Measurements from ENCODE around the gene DNAH14. TPM values are rescaled to one million over a fixed set of nuclear protein-coding genes. Genes with fewer than 3 reads are reported as not detected.
"Not testable (repeated sequence)": the region's sequence is repeated elsewhere in the genome, so short reads cannot be mapped to it uniquely, and the experiment has no call there.

Gene DNAH14
- total RNA-seq, 1 experiment from 2014 or later: 30.9 TPM

DNA sequence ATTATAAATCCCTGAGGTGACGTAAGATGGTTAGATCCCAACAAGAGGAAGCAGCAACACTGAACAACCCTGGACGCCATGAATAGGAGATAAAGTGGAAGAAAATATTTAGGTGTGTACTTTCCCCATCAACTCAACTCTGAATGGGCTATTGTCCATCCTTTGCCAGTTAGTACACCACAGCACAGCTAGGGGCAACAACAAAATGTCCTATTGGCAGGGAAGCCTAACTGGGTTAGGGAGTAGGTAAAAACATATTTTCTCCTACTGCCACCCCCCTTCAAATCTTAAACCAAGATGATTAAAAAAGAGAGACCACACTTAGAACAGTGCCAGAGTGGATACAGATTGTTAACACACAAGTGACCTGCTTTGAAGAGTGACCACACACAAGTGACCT lies 278.3 kb downstream of the DNAH14 start:
- in situ Hi-C loops (cut with HindIII; ENCODE audit: low pct_unique_long_range_greater_than_20kb, low sequenced_read_pairs): no loop called here
- no peak for DNase-seq (ENCODE audit: low read depth)

DNA sequence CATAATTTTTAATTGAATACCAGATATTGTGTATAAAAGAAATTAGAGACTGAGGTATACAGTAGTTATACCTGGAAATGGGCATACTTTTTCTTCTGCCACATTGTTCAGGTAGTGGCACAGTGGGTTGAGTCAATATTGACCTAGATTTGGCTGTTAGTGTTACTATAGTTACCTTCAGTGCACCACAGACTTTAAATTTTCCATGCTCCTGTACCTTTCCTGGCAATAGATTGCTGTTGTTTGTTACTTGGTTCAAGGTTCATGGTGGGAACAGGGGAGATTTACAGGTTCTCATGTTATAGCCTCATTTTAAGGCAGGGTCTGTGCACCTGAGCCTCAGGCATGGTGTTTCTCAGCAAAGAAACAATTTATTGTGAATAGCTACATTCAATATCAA lies 279.7 kb downstream of the DNAH14 start:
- DNase-seq (ENCODE audit: low read depth): no peak
- in situ Hi-C loops (cut with HindIII; ENCODE audit: low pct_unique_long_range_greater_than_20kb, low sequenced_read_pairs): no loop called here

DNA sequence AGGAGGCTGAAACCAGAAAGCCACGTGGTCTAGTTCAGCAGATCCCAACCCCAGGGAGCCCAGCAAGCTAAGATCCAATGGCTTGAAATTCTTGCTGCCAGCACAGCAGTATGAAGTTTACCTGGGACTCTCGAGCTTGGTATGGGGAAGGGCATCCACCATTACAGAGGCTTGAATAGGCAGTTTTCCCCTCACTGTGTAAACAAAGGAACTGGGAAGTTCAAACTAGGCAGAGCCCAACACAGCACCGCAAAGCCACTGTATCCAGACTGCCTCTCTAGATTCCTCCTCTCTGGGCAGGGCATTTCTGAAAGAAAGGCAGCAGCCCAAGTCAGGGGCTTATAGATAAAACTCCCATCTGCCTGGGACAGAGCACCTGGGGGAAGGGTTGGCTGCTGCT lies 280.7 kb downstream of the DNAH14 start:
- DNase-seq (ENCODE audit: low read depth); in situ Hi-C loops (cut with HindIII; ENCODE audit: low pct_unique_long_range_greater_than_20kb, low sequenced_read_pairs): not testable (repeated sequence)

DNA sequence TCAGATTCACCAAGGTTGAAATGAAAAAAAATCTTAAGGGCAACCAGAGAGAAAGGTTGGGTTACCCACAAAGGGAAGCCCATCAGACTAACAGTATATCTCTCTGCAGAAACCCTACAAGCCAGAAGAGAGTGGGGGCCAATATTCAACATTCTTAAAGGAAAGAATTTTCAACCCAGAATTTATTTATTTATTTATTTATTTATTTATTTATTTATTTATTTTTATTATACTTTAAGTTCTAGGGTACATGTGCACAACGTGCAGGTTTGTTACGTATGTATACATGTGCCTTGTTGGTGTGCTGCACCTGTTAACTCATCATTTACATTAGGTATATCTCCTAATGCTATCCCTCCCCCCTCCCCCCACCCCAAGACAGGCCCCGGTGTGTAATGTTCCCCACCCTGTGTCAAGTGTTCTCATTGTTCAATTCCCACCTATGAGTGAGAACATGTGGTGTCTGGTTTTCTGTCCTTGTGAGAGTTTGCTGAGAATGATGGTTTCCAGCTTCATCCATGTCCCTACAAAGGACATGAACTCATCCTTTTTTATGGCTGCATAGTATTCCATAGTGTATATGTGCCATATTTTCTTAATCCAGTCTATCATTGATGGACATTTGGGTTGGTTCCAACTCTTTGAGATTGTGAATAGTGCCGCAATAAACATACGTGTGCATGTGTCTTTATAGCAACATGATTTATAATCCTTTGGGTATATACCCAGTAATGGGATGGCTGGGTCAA lies 282.4 kb downstream of the DNAH14 start:
- DNase-seq (ENCODE audit: low read depth); in situ Hi-C loops (cut with HindIII; ENCODE audit: low pct_unique_long_range_greater_than_20kb, low sequenced_read_pairs): not testable (repeated sequence)

DNA sequence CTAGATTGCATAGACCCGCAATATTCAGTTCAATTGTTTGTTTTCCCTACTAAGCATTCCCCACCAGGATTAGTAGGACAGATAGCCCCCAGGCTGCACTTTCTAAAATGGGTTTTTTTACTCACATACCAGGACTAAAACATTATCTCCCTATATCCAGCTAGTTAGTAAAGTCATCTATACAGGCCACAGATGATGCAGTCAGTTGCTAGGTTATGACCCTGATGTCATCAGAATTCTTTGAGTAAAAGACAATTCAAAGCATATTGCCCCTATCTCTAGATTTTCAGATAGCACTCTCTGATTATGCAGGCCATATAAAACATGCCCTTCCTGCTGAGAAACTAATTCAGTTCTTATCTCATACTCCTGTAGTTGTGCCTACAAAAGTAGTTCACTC lies 294.8 kb downstream of the DNAH14 start:
- no peak for DNase-seq (ENCODE audit: low read depth)
- in situ Hi-C loops (cut with HindIII; ENCODE audit: low pct_unique_long_range_greater_than_20kb, low sequenced_read_pairs): no loop called here

DNA sequence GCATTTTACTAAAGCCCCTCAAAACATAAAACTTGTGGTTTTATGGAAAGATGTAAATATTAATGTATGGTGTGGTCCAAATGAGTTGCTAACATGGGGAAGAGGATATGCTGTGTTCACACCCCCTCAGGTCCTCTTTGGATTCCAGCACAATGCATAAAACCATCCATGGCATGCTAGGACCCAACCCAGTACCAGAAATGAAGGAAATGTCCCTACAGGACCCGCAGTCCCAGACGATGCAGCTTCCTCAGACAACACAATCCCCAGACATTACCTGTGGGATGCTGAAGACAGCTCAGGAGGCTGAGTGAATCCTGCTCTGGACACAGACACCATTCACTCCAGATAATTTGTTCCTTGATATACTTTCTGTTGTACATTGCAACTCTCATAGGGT lies 296.2 kb downstream of the DNAH14 start:
- no peak for DNase-seq (ENCODE audit: low read depth)
- in situ Hi-C loops (cut with HindIII; ENCODE audit: low pct_unique_long_range_greater_than_20kb, low sequenced_read_pairs): no loop called here

DNA sequence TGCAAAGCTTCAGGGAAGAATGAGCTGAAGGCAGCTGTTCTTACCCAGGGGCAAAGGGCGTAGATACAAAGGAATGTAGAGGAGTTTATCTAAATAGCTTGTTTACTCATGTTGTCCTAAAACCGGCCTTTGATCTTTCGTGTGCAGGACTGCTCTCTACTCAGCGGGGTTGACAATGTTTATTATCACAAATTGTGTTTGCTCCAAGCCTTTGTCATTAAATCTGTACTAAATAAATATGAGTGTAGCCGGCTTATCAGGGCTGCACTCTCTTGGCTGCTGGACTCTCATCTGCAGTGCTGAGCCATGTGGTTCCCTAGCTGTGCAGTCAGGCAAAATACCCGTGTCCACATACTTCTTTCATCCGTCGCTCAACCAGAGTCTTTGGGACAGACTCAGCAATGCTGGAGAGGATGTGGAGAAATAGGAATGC lies 299.4 kb downstream of the DNAH14 start:
- in situ Hi-C loops (cut with HindIII; ENCODE audit: low pct_unique_long_range_greater_than_20kb, low sequenced_read_pairs): no loop called here
- DNase-seq (ENCODE audit: low read depth): no peak

DNA sequence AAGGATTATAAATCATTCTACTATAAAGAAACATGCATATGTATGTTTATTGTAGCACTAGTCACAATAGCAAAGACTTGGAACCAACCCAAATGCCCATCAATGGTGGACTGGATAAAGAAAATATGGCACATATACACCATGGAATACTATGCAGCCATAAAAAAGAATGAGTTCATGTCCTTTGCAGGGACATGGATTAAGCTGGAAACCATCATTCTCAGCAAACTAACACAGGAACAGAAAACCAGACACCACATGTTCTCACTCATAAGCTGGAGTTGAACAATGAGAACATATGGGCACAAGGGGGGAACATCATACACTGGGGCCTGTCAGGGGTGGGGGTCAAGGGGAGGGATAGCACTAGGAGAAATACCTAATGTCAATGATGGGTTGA lies 300.0 kb downstream of the DNAH14 start:
- in situ Hi-C loops (cut with HindIII; ENCODE audit: low pct_unique_long_range_greater_than_20kb, low sequenced_read_pairs); DNase-seq (ENCODE audit: low read depth): not testable (repeated sequence)

DNA sequence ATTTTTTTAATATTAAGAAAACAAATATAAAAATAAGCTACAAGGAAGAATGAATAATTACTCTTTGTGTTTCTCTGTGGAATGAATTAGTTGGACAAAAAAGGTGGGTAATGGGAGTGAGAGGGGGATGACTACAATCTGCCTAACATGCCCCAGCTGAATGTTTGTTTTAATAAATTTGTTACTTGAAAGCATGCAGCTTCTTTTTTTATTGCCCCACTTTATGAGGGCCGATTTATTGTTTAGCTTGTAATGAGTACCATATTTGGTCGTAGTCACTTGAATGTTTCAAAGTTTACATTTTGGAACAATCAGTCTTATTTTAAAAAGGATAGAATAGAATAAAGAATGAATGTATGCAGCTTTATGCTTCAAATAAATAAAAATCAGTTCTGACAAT lies 301.0 kb downstream of the DNAH14 start:
- in situ Hi-C loops (cut with HindIII; ENCODE audit: low pct_unique_long_range_greater_than_20kb, low sequenced_read_pairs): no loop called here
- DNase-seq (ENCODE audit: low read depth): no peak

DNA sequence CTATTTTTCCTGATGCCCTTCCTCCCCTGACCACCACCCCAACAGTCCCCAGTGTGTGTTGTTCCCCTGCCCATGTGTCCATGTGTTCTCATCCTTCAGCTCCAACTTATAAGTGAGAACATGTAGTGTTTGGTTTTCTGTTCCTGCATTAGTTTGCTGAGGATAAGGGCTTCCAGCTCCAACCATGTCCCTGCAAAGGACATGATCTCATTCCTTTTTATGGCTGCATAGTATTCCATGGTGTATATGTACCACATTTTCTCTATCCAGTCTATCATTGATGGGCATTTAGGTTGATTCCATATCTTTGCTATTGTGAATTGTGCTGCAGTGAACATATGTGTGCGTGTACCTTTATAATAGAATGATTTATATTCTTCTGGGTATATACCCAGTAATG lies 303.5 kb downstream of the DNAH14 start:
- in situ Hi-C loops (cut with HindIII; ENCODE audit: low pct_unique_long_range_greater_than_20kb, low sequenced_read_pairs); DNase-seq (ENCODE audit: low read depth): not testable (repeated sequence)

DNA sequence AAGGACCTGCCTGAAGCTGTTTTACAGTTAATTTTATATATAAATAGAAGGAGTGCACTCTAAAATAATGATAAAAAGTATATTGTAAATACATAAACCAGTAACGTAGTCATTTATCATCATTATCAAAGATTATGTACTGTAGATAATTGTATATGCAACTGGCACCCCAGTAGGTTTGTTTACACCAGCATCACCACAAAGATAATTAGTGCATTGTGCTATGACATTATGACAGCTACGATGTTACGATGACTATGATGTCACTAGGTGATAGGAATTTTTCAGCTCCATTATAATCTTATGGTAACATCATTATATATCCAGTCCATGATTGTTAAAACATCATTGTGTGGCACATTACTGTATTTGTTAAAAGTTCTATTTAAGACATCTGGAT lies 313.1 kb downstream of the DNAH14 start:
- no peak for DNase-seq (ENCODE audit: low read depth)
- in situ Hi-C loops (cut with HindIII; ENCODE audit: low pct_unique_long_range_greater_than_20kb, low sequenced_read_pairs): no loop called here

DNA sequence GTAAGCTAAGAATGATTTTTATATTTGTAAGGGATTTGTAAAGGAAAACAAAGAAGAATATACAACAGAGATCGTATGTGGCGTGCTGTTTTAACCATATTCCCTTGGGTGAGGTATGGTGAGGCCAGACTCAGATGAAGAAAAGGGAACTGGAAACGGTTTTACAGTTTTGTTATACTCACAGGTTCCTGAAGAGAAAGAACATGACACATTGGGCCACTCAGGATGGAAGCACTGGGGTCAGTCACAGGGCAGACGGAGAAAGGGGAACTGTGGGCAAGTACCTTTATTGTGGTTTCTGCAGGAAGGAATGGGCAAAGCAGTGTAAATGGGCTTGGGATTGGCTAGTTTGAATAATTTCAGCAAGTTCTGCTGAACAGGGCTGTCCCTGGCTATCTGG lies 321.0 kb downstream of the DNAH14 start:
- DNase-seq (ENCODE audit: low read depth): no peak
- in situ Hi-C loops (cut with HindIII; ENCODE audit: low pct_unique_long_range_greater_than_20kb, low sequenced_read_pairs): no loop called here

DNA sequence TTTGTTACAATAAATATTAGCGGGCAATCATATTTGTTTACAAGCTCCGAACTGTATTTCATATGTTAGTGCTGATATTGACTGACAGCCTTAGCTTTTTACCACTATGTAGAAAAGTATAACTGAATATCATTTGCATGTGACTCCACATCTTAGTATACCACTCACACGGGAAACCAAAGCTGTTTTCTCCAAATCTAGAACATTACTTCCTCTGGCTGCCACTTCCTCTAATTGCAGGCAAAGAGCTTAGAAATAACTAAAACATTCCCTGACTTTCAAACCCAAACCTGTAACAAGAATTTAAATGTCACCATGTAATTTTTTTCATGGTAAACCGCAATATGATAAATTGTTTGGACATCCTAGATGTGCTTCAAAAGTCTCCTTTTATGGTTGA lies 323.7 kb downstream of the DNAH14 start:
- in situ Hi-C loops (cut with HindIII; ENCODE audit: low pct_unique_long_range_greater_than_20kb, low sequenced_read_pairs): no loop called here
- DNase-seq (ENCODE audit: low read depth): no peak

DNA sequence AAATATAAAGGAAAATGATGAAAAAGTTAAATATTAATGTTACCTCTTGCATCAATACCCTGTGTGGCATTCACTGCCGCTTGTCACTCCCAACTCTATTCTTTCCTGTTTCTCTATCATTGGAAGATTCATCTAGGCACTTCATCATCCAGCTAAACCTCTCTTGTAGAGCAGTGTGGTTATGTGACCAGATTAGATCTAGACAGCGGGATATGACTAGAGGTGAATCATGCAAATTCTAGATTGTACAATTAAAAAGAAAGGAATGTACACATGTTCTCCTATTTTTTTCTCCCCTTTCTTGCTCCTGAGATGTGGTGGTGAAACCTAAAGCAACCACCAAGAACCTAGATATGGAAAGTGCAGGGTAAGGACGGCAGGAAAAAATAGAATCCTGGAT lies 324.3 kb downstream of the DNAH14 start:
- no peak for DNase-seq (ENCODE audit: low read depth)
- in situ Hi-C loops (cut with HindIII; ENCODE audit: low pct_unique_long_range_greater_than_20kb, low sequenced_read_pairs): no loop called here

DNA sequence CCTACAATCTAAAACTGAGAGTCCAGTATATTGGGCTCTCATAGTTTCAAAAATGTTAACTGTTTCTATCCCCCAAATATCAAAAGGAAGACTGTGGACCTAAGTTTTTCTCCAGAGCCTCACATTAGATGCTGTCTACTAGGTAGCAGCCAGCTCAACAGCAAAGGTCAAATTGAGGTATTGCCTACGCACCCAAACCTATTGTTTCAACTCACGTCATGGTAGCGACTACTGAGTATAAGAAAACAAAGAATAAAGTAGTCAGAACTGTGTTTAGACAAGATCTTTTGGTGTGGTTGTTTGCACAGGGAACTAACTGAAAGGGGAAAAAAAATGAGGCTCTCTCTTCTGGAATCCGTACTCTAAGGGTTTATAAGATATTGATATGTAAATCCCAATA lies 325.2 kb downstream of the DNAH14 start:
- in situ Hi-C loops (cut with HindIII; ENCODE audit: low pct_unique_long_range_greater_than_20kb, low sequenced_read_pairs): no loop called here
- DNase-seq (ENCODE audit: low read depth): no peak

DNA sequence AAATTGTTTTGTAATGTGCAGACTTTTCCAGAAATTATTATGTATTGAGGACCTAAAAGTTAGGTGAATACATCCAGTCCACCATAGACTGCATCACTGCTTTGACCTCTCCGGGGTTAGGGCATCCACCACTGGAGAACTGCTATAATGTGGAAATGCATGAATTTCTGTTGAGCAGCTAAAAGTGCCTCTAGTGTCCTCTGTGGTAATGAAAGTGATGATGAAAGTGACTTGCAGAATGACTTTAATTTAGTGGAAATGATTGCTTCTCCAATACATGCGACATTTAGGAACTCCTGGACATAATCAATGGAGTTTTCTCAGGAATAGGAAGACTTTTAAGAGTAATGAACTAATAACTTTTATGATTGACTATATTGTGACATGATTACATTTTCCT lies 327.6 kb downstream of the DNAH14 start:
- in situ Hi-C loops (cut with HindIII; ENCODE audit: low pct_unique_long_range_greater_than_20kb, low sequenced_read_pairs): no loop called here
- no peak for DNase-seq (ENCODE audit: low read depth)

DNA sequence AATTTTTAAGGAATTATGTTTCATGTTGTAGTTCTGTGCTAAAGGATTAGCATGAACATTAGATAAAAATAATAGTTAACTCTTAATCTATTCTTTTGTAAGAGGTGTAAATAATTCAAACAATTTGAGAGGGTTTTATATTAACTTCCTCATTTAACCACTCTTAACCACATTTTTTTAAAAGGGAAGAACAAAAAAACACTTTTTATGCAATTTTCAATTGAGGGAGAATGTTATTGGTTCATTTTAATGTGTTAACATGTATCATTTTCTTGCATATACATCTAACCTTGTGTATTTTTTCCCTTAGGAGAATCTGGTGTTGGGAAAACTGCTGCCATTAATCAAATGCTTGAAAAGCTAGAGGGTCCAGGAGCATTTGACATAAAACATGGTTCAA lies 329.3 kb downstream of the DNAH14 start:
- in situ Hi-C loops (cut with HindIII; ENCODE audit: low pct_unique_long_range_greater_than_20kb, low sequenced_read_pairs): no loop called here
- no peak for DNase-seq (ENCODE audit: low read depth)

DNA sequence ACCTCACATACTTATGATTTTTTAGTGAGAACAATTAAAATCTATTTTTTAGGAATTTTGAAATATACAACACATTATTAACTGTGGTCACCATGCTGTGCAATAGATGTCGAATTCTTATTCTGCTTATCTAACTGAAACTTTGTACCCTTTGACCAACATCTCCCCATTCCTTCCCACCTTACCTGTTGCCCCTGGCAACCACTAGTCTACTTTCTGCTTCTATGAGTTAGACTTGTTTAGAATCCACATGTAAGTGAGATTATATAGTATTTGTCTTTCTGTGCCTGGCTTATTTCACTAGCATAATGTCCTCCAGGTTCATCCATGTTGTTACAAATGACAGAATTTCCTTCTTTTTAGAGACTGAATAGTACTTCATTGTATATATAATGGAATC lies 330.1 kb downstream of the DNAH14 start:
- DNase-seq (ENCODE audit: low read depth): no peak

DNA sequence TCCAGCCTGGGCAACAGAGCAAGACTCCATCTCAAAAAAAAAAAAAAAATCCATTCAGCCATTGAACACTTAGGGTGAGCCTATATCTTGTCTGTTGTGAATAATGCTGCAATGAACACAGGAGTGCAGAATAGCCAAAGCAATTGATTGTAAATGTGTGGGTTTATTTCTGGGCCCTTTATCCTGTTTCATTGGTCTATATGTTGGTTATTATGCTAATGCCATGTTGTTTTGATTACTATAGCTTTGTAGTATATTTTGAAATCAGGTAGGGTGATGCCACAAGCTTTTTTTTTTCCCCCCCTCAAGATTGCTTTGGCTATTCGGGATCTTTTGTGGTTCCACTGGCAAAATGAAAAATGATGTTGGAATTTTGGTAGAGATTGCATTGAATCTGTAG lies 330.8 kb downstream of the DNAH14 start:
- no peak for DNase-seq (ENCODE audit: low read depth)
- in situ Hi-C loops (cut with HindIII; ENCODE audit: low pct_unique_long_range_greater_than_20kb, low sequenced_read_pairs): no loop called here

More for the DNA sequence above, 330.1 kb downstream of the DNAH14 start:
- in situ Hi-C loops (cut with HindIII; ENCODE audit: low pct_unique_long_range_greater_than_20kb, low sequenced_read_pairs): no loop called here

DNA sequence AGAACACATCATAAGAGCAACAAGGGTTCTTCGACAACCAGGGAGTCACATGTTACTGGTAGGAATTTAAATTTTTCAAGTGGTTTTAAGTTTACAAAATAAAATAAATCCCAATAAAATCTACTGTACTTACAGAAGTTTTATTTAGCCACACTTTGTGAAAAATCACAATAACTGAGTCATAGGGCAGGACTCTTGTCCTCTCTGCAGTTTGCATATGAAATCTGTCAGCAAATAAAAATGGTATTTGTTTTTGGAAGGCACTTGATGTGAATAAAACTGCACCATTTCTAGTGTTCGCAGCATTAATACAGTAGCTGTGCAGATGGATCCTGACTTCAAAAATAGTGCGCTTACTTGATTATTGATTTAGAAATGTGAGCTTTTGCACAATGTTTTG lies 348.0 kb downstream of the DNAH14 start:
- in situ Hi-C loops (cut with HindIII; ENCODE audit: low pct_unique_long_range_greater_than_20kb, low sequenced_read_pairs): no loop called here
- no peak for DNase-seq (ENCODE audit: low read depth)

All from Caki2 (cell line).